K562 (cell line): Measurements from ENCODE around the gene DVL3. TPM values are rescaled to one million over a fixed set of nuclear protein-coding genes. Genes with fewer than 3 reads are reported as not detected.

Experiments
- ATF7 ChIP-seq: fragments of 450-650 bp; IDR thresholded peaks from 2 replicates; pipeline ENCODE4 v1.7.1; 2014; ENCODE audit warnings: mild to moderate bottlenecking, moderate library complexity
- CHD1 ChIP-seq: fragments of 200-600 bp; sonication (generic); IDR thresholded peaks from one replicate; pipeline ENCODE4 v1.6.1; 2012; ENCODE audit warnings: mild to moderate bottlenecking, moderate library complexity, low read length, inconsistent platforms
- EP300 ChIP-seq: IDR thresholded peaks from 2 replicates; pipeline ENCODE4 v1.6.1; 2012; ENCODE audit warnings: low read length, improper control_type of control experiment
- ETV1 ChIP-seq: fragments of 450-650 bp; conservative IDR thresholded peaks from 2 replicates; pipeline ENCODE4 v1.6.1; 2016; ENCODE audit warnings: missing genetic modification characterization, control low read depth, low read depth, missing compliant biosample characterization
- IRF9 ChIP-seq: fragments of 450-650 bp; IDR thresholded peaks from 2 replicates; pipeline ENCODE4 v1.6.1; 2016; ENCODE audit warnings: missing biosample characterization, missing genetic modification characterization
- MAFF ChIP-seq: IDR thresholded peaks from 2 replicates; pipeline ENCODE4 v1.6.1; 2012; ENCODE audit warnings: low read length, improper control_type of control experiment
- MGA ChIP-seq: fragments of 450-650 bp; IDR thresholded peaks from 2 replicates; pipeline ENCODE4 v1.6.1; 2016; ENCODE audit warnings: mild to moderate bottlenecking, moderate library complexity
- MXI1 ChIP-seq: IDR thresholded peaks from 2 replicates; pipeline ENCODE4 v1.6.1; 2011; ENCODE audit warnings: low read depth, mild to moderate bottlenecking, improper control_type of control experiment, low read length
- NFYB ChIP-seq: IDR thresholded peaks from 2 replicates; pipeline ENCODE4 v1.6.1; 2011; ENCODE audit warnings: mild to moderate bottlenecking, moderate library complexity; ENCODE audit not compliant: insufficient read length; ENCODE audit errors: extremely low read depth
- SMARCA4 ChIP-seq: fragments of 450-650 bp; IDR thresholded peaks from 2 replicates; pipeline ENCODE4 v1.6.1; 2016
- SMARCA5 ChIP-seq: fragments of 450-650 bp; IDR thresholded peaks from 2 replicates; pipeline ENCODE4 v1.6.1; 2016
- SMARCC2 ChIP-seq: fragments of 450-650 bp; IDR thresholded peaks from 2 replicates; pipeline ENCODE4 v1.6.1; 2017; ENCODE audit warnings: antibody characterized with exemption, moderate library complexity, mild to moderate bottlenecking, low read depth
- SOX6 ChIP-seq: fragments of 450-650 bp; IDR thresholded peaks from 2 replicates; pipeline ENCODE4 v1.6.1; 2014; ENCODE audit warnings: mild to moderate bottlenecking
- TEAD4 ChIP-seq, 2 experiments: sonication (generic) in 1 of 2; formaldehyde crosslinking in 1 of 2; IDR thresholded peaks; 2 replicates each; pipeline versions ENCODE4 v1.6.1 to v1.8.0; 2012 to 2022; ENCODE audit warnings: borderline replicate concordance in 1 of 2, inconsistent platforms in 1 of 2, low read length in 1 of 2, mild to moderate bottlenecking in 1 of 2, missing genetic modification reagents in 1 of 2
- ZNF217 ChIP-seq: sonication (generic); formaldehyde crosslinking; IDR thresholded peaks from 2 replicates; pipeline ENCODE4 v1.8.0; 2022; ENCODE audit warnings: mild to moderate bottlenecking, missing genetic modification reagents
- polyA plus RNA-seq, 8 experiments: library from polyadenylated mRNA; depleted of rRNA in 4 of 8; stranded (reverse) in 5 of 8; unstranded in 3 of 8; fragments of >200 nt; fragmentation: Nextera tagmentation in 2 of 8; fragmentation: Illumina TruSeq in 1 of 8; extraction: Ambion mirVana in 2 of 8; extraction: Trizol in 1 of 8; gene quantifications; 2 replicates each; pipeline versions ENCODE4 v1.2.1 to v1.2.3, GENCODE V29; 2011 to 2014; ENCODE audit warnings: inconsistent platforms in 1 of 8, missing spikeins in 1 of 8
- total RNA-seq, 7 experiments: library from RNA; depleted of rRNA in 6 of 7; stranded (reverse); fragments of >200 nt in 6 of 7; fragmentation: Illumina TruSeq in 2 of 7; extraction: Trizol in 2 of 7; gene quantifications; 2 replicates each; pipeline versions ENCODE4 v1.2.1 to v1.2.3, GENCODE V29; 2011 to 2021; ENCODE audit warnings: low replicate concordance in 1 of 7
- TF ChIP-seq, protein P1 (sequence below), 2 experiments: fragments of 450-650 bp; IDR thresholded peaks; 2 replicates each; pipeline ENCODE4 v1.6.1; 2016

Gene DVL3
- total and polyA plus RNA-seq, 9 of the 15 experiments (the other 6 are each of a cell fraction or from before 2014, with no cell fraction given), result 3.1 to 57.9 (median 20.1) TPM

- TF ChIP-seq EP300 (peak; percentile 66), TEAD4 (IDR thresholded peaks at IDR 0.05; ENCODE audit: low read length) (peak; percentile 51; the same call in 1 of the 2 replicates), TEAD4 (CRISPR knock-in tag; IDR thresholded peaks at IDR 0.05; ENCODE audit: borderline replicate concordance) (no peak), MGA (no peak), NFYB (peak; percentile 43), ZNF217 (CRISPR knock-in tag) (no peak), IRF9 (tag) (no peak), CHD1 (no peak), ATF7 (peak; percentile 77), MAFF (peak; percentile 68), ETV1 (tag) (peak; percentile 47; the same call in 1 of the 2 replicates), SOX6 (peak; percentile 56; the same call in 1 of the 2 replicates), SMARCA4 (peak; percentile 88), SMARCC2 (peak; percentile 66; the same call in 1 of the 2 replicates), MXI1 (no peak), SMARCA5 (no peak)
- TF ChIP-seq, protein P1, sequence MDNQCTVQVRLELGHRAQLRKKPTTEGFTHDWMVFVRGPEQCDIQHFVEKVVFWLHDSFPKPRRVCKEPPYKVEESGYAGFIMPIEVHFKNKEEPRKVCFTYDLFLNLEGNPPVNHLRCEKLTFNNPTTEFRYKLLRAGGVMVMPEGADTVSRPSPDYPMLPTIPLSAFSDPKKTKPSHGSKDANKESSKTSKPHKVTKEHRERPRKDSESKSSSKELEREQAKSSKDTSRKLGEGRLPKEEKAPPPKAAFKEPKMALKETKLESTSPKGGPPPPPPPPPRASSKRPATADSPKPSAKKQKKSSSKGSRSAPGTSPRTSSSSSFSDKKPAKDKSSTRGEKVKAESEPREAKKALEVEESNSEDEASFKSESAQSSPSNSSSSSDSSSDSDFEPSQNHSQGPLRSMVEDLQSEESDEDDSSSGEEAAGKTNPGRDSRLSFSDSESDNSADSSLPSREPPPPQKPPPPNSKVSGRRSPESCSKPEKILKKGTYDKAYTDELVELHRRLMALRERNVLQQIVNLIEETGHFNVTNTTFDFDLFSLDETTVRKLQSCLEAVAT (IDR thresholded peaks at IDR 0.05), result peak in 1 of 2 experiments; percentile 85; a peak in 2 of 4 replicates
Observed at GRCh38 chr3:184110316-184110725, 44.9 kb upstream of the DVL3 start (continued).
